Trophoblast cell (in vitro differentiated cells and primary cell): ENCODE results near the gene PDIA5.
A peak's percentile ranks its signal among the peaks of the same experiment; 100 is the strongest.

Experiments
- DNase-seq, 2 donors: peaks; one replicate each; pipeline ENCODE4 v3.0.0-alpha.2; 2016
- H2AFZ ChIP-seq: 2 replicates; pipeline ENCODE4 v1.6.1; 2013; ENCODE audit warnings: low read length, moderate library complexity, mild to moderate bottlenecking; ENCODE audit not compliant: insufficient read depth, poor library complexity
- H2AK5ac ChIP-seq: 2 replicates; pipeline ENCODE4 v1.6.1; 2013; ENCODE audit warnings: mild to moderate bottlenecking, low read length
- H2BK120ac ChIP-seq: 2 replicates; pipeline ENCODE4 v1.6.1; 2013; ENCODE audit warnings: low read length, mild to moderate bottlenecking, moderate library complexity; ENCODE audit not compliant: insufficient read depth, poor library complexity
- H2BK12ac ChIP-seq: 2 replicates; pipeline ENCODE4 v1.6.1; 2013; ENCODE audit warnings: mild to moderate bottlenecking, low read length, moderate library complexity
- H2BK5ac ChIP-seq: 2 replicates; pipeline ENCODE4 v1.6.1; 2013; ENCODE audit warnings: low read length, low read depth, moderate library complexity, mild to moderate bottlenecking; ENCODE audit not compliant: poor library complexity
- H3K14ac ChIP-seq: 2 replicates; pipeline ENCODE4 v1.6.1; 2013; ENCODE audit warnings: mild to moderate bottlenecking, low read length
- H3K18ac ChIP-seq: 2 replicates; pipeline ENCODE4 v1.6.1; 2013; ENCODE audit warnings: mild to moderate bottlenecking, low read length
- H3K23ac ChIP-seq: 2 replicates; pipeline ENCODE4 v1.6.1; 2013; ENCODE audit warnings: low read length
- H3K27ac ChIP-seq: 2 replicates; pipeline ENCODE4 v1.5.1; 2013; ENCODE audit warnings: low read depth, mild to moderate bottlenecking, inconsistent platforms, low read length, moderate library complexity
- H3K27me3 ChIP-seq: 2 replicates; pipeline ENCODE4 v1.6.1; 2013; ENCODE audit warnings: inconsistent platforms, mild to moderate bottlenecking, low read length, moderate library complexity; ENCODE audit not compliant: insufficient read depth
- H3K36me3 ChIP-seq, 2 experiments: 1 replicate in 1 of 2; 2 replicates in 1 of 2; pipeline ENCODE4 v1.6.1; 2013; ENCODE audit warnings: low read length in 2 of 2, mild to moderate bottlenecking in 2 of 2, moderate library complexity in 1 of 2; ENCODE audit not compliant: insufficient read depth in 2 of 2, control insufficient read depth in 1 of 2
- H3K4ac ChIP-seq: 2 replicates; pipeline ENCODE4 v1.6.1; 2013; ENCODE audit warnings: low read depth, mild to moderate bottlenecking, low read length, moderate library complexity
- H3K4me1 ChIP-seq, 2 experiments: 1 replicate in 1 of 2; 2 replicates in 1 of 2; pipeline ENCODE4 v1.6.1; 2013; ENCODE audit warnings: low read length in 2 of 2, mild to moderate bottlenecking in 2 of 2, moderate library complexity in 1 of 2; ENCODE audit not compliant: insufficient read depth in 2 of 2, control insufficient read depth in 1 of 2
- H3K4me2 ChIP-seq: 2 replicates; pipeline ENCODE4 v1.6.1; 2013; ENCODE audit warnings: inconsistent platforms, mild to moderate bottlenecking, low read length, moderate library complexity
- H3K4me3 ChIP-seq: 2 replicates; pipeline ENCODE4 v1.5.1; 2013; ENCODE audit warnings: mild to moderate bottlenecking, low read depth, low read length, inconsistent platforms
- H3K79me1 ChIP-seq: one replicate; pipeline ENCODE4 v1.6.1; 2013; ENCODE audit warnings: low read length
- H3K79me2 ChIP-seq: 2 replicates; pipeline ENCODE4 v1.6.1; 2013; ENCODE audit warnings: low read length, mild to moderate bottlenecking; ENCODE audit not compliant: control insufficient read depth, insufficient read depth, poor library complexity
- H3K9ac ChIP-seq: 2 replicates; pipeline ENCODE4 v1.6.1; 2013; ENCODE audit warnings: mild to moderate bottlenecking, low read length
- H3K9me3 ChIP-seq: 2 replicates; pipeline ENCODE4 v1.6.1; 2013; ENCODE audit warnings: low read depth, mild to moderate bottlenecking, control low read depth, inconsistent platforms, low read length; ENCODE audit not compliant: insufficient read depth
- H4K12ac ChIP-seq: 2 replicates; pipeline ENCODE4 v1.6.1; 2013; ENCODE audit warnings: low read depth, mild to moderate bottlenecking, low read length, moderate library complexity
- H4K8ac ChIP-seq: 2 replicates; pipeline ENCODE4 v1.6.1; 2013; ENCODE audit warnings: low read depth, mild to moderate bottlenecking, low read length, moderate library complexity
- H4K91ac ChIP-seq: one replicate; pipeline ENCODE4 v1.6.1; 2013; ENCODE audit warnings: low read depth, mild to moderate bottlenecking, low read length, moderate library complexity
- WGBS: extraction: QIAGEN DNeasy Blood & Tissue Kit; methylation state at CpG from one replicate; pipeline ENCODE4 v1.1.7; 2013; ENCODE audit warnings: missing lambda C conversion rate; ENCODE audit not compliant: insufficient read length, insufficient coverage; ENCODE audit errors: extremely low coverage; 5-methylcytosine and 5-hydroxymethylcytosine counted together

The PDIA5 gene

DNA sequence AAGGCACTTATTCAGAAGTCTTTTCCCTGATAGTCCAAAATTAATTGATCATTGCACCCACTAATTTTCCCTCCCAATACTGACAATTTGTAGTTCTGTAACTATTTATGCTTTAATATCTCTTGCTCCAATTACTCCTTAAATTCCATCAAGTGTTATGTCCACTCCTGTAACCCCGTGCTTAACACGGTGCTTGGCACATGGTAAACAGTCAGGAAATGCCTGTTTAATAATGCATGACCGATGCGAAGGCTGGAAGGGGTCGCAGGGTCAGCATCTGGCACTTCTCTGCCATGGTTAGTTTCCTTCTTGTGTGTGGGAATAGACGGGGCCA, 134.4 kb downstream of the PDIA5 start:
- Histone ChIP-seq H2BK12ac (no peak overlapping the region), H3K9ac (no peak overlapping the region), H3K23ac (no peak overlapping the region), H3K14ac (peak overlapping the region; percentile 18), H2BK5ac (no peak overlapping the region), H3K4me3 (peak overlapping the region; percentile 89), H2BK120ac (no peak overlapping the region), H3K4me2 (peak overlapping the region; percentile 72), H3K36me3 (no peaks in the 10 kb centered on the region), H3K27ac (no peak overlapping the region), H4K8ac (peak overlapping the region; percentile 75), H3K4ac (no peak overlapping the region), H2AK5ac (no peak overlapping the region), H3K9me3 (no peaks in the 10 kb centered on the region), H3K79me2 (peaks cover 4% of the 10 kb centered on the region), H3K27me3 (no peaks in the 10 kb centered on the region), H4K91ac (peak overlapping the region; percentile 7), H3K18ac (no peak overlapping the region), H4K12ac (peak overlapping the region; percentile 24), H3K79me1 (peaks cover 4% of the 10 kb centered on the region), H3K4me1 (peaks cover 4% of the 10 kb centered on the region in 2 experiments), H2AFZ (peak overlapping the region; percentile 90)
- no peak for DNase-seq
- no CpG with 5 or more reads among the region's 6 CpGs for WGBS

DNA sequence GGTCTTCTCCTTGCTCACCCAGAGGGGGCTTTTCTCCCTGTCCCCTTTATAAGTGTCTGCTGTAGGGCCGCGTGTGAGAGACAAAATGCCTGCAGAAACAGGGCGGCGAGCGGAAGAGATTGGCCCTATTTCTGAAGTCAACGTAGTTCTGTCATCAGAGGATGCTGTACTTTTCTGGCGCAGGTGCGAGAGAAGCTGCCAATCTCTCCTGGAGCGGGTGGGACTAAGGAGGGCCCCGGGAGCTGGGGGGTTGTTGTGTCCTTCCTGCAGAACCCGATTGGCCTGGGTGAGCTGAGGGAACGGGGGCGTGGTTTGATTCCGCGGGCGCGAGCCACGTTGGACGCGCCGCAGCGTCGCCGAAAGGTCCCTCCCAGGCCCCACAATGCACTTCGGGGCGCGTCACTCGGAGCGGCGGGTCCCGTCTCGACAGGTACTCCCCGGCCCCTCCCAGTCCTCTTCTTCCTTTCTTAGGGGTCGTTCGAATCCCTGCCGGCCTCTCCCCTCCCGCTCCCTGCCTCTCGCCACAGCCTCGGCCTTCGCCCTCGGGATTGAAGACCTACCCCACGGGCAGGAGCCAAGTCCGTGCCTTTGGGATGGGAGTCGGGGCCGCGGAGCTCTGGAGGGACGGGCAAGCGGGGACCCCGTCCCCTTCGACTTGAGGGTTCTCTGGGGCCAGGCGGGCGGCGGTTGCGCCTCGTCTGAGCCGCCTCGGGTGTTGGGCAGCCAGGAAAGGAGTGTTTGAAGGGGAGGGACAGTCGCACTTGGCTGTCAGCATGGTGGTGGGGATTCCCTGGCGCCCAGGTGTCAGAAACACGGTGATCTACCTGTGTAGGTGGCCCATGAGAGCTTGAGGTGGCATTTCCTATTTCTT, 135.0 kb downstream of the PDIA5 start, which contains the start of gene SEC22A:
TSS of gene SEC22A (plus strand) at position 387 of the 871 bp plus-strand sequence. CDS start 7,275 bp downstream, outside the sequence.
- Histone ChIP-seq H3K4ac (peak within 1 kb of the TSS; percentile 62), H3K4me3 (peak within 1 kb of the TSS; percentile 89), H2BK5ac (peak within 1 kb of the TSS; percentile 45), H3K4me1 (peaks cover 4% of the 10 kb centered on the region in 2 experiments), H2BK120ac (peak within 1 kb of the TSS; percentile 79), H3K27ac (peak within 1 kb of the TSS; percentile 16), H3K9ac (peak within 1 kb of the TSS; percentile 80), H3K18ac (peak within 1 kb of the TSS; percentile 92), H3K4me2 (peak within 1 kb of the TSS; percentile 72), H2AFZ (peak within 1 kb of the TSS; percentile 98), H3K79me2 (peaks cover 4% of the 10 kb centered on the region), H3K27me3 (no peaks in the 10 kb centered on the region), H4K91ac (peak within 1 kb of the TSS; percentile 85), H3K9me3 (no peaks in the 10 kb centered on the region), H2BK12ac (peak within 1 kb of the TSS; percentile 6), H3K14ac (peak within 1 kb of the TSS; percentile 97), H3K23ac (no peak within 1 kb of the TSS), H3K36me3 (no peaks in the 10 kb centered on the region), H2AK5ac (peak within 1 kb of the TSS; percentile 45), H4K8ac (peak within 1 kb of the TSS; percentile 92), H3K79me1 (peaks cover 4% of the 10 kb centered on the region), H4K12ac (peak within 1 kb of the TSS; percentile 82)
- WGBS, result no CpG with 5 or more reads among the region's 60 CpGs
- DNase-seq, result peak; percentile 92 to 95

DNA sequence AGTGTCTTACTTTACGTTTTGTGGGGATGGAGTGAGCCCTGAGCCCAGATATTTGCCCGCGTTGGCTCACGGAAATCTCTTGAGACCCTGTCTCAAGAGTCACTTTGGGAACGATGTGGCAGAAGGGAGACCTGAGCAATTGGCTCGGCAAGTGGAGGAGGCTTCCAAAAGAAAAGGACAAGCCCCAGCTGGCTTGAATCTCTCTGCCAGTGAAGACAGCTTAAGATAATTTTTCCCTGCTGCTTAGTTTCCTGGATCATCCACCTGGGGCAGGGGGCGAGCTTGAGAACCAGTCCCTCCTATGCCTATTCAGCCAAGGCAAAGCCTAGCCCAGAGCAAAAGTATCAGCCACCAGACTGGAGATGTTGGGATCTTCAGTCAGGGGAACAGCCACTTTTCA, 135.6 kb downstream of the PDIA5 start:
- Histone ChIP-seq H2AFZ (peak overlapping the region; percentile 98), H3K36me3 (no peaks in the 10 kb centered on the region), H3K18ac (no peak overlapping the region), H4K12ac (no peak overlapping the region), H3K14ac (peak overlapping the region; percentile 97), H2BK120ac (no peak overlapping the region), H3K27ac (no peak overlapping the region), H3K79me1 (peaks cover 4% of the 10 kb centered on the region), H3K4me1 (peaks cover 4% of the 10 kb centered on the region in 2 experiments), H2AK5ac (peak overlapping the region; percentile 45), H3K4ac (peak overlapping the region; percentile 34), H2BK12ac (no peak overlapping the region), H3K27me3 (no peaks in the 10 kb centered on the region), H3K23ac (no peak overlapping the region), H2BK5ac (no peak overlapping the region), H3K4me2 (peak overlapping the region; percentile 72), H3K79me2 (peaks cover 4% of the 10 kb centered on the region), H3K9ac (peak overlapping the region; percentile 80), H3K4me3 (peak overlapping the region; percentile 89), H4K91ac (peak overlapping the region; percentile 85), H3K9me3 (no peaks in the 10 kb centered on the region), H4K8ac (peak overlapping the region; percentile 92)
- WGBS, result no CpG with 5 or more reads among the region's 7 CpGs
- no peak for DNase-seq
